GM12878 (cell line): ENCODE results near the gene GABBR2.

Source experiments
- EZH2 ChIP-seq: IDR thresholded peaks from 2 replicates; pipeline ENCODE4 v1.6.1; 2012; ENCODE audit warnings: low read depth, mild to moderate bottlenecking, control low read depth, inconsistent platforms, low read length, borderline replicate concordance; ENCODE audit not compliant: control insufficient read depth
- HCFC1 ChIP-seq: fragments of 150-350 bp; IDR thresholded peaks from 2 replicates; pipeline ENCODE4 v1.6.1; 2014; ENCODE audit warnings: low read length
- MXI1 ChIP-seq: fragments of 150-350 bp; IDR thresholded peaks from 2 replicates; pipeline ENCODE4 v1.6.1; 2011; ENCODE audit warnings: low read depth, mild to moderate bottlenecking, inconsistent platforms, low read length, improper control_type of control experiment
- NR2C2 ChIP-seq: IDR thresholded peaks from 2 replicates; pipeline ENCODE4 v1.6.1; 2011; ENCODE audit warnings: borderline replicate concordance, low read depth; ENCODE audit not compliant: control insufficient read depth, insufficient read length
- TF ChIP-seq, protein P1 (sequence below): IDR thresholded peaks from 2 replicates; pipeline ENCODE4 v1.6.1; 2012; ENCODE audit warnings: low read depth, low read length, improper control_type of control experiment
- TF ChIP-seq, protein P2 (sequence below), 3 experiments: IDR thresholded peaks in 2 of 3; conservative IDR thresholded peaks in 1 of 3; 2 replicates each; pipeline ENCODE4 v1.5.1; 2011; ENCODE audit warnings: low read depth in 3 of 3, low read length in 3 of 3, mild to moderate bottlenecking in 3 of 3, control low read depth in 2 of 3, moderate library complexity in 2 of 3, inconsistent platforms in 1 of 3, mixed read lengths in 1 of 3; ENCODE audit not compliant: control insufficient read depth in 2 of 3, insufficient read depth in 1 of 3; ENCODE audit errors: extremely low read depth in 1 of 3

DNA sequence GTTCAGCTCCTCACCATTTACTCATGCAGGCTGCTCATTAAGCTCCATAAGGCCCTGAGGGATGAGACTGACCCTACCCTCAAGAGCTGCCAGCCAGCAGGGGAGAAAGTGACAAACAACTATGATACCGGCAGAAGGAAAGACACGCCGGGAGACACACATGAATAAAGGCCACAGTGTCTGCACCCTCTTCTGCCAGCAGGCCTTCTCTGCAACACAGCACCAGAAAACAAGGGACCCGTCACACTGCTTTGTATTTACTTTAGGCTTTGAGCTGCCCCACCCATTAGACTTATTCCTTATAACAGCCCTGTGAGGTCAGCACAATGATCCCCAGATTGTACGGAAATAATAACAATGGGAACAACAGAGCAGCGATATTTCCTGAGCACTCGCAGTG lies 7.2 kb downstream of the GABBR2 start:
- TF ChIP-seq HCFC1 = no peak
- TF ChIP-seq NR2C2 = no peak
- no peak for TF ChIP-seq MXI1
- no peak for TF ChIP-seq EZH2
- TF ChIP-seq, protein P1, sequence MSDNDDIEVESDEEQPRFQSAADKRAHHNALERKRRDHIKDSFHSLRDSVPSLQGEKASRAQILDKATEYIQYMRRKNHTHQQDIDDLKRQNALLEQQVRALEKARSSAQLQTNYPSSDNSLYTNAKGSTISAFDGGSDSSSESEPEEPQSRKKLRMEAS = no peak
- TF ChIP-seq, protein P2, sequence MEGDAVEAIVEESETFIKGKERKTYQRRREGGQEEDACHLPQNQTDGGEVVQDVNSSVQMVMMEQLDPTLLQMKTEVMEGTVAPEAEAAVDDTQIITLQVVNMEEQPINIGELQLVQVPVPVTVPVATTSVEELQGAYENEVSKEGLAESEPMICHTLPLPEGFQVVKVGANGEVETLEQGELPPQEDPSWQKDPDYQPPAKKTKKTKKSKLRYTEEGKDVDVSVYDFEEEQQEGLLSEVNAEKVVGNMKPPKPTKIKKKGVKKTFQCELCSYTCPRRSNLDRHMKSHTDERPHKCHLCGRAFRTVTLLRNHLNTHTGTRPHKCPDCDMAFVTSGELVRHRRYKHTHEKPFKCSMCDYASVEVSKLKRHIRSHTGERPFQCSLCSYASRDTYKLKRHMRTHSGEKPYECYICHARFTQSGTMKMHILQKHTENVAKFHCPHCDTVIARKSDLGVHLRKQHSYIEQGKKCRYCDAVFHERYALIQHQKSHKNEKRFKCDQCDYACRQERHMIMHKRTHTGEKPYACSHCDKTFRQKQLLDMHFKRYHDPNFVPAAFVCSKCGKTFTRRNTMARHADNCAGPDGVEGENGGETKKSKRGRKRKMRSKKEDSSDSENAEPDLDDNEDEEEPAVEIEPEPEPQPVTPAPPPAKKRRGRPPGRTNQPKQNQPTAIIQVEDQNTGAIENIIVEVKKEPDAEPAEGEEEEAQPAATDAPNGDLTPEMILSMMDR (IDR thresholded peaks at IDR 0.05 in 2 of 3, conservative IDR thresholded peaks at IDR 0.05 in 1 of 3; ENCODE audit: control insufficient read depth in 2 of 3, extremely low read depth in 1 of 3, insufficient read depth in 1 of 3, low read depth in 3 of 3, low read length in 3 of 3) = no peak
